Stimulated activated CD8-positive, alpha-beta memory T cell treated with anti-CD3 and anti-CD28 coated beads, Interleukin-12 subunit alpha, Interleukin-12 subunit beta, amount 100 ng/mL, for 4 hours (primary cell): ENCODE measurements around the gene FADS3.

Source experiments
- DNase-seq: peaks from one replicate; pipeline ENCODE4 v3.0.0-alpha.2; 2020; ENCODE audit warnings: low read depth

FADS3 gene

GRCh38 chr11:61913699-61914395 lies 22.5 kb upstream of the FADS3 start:
- DNase-seq, result no peak

DNA sequence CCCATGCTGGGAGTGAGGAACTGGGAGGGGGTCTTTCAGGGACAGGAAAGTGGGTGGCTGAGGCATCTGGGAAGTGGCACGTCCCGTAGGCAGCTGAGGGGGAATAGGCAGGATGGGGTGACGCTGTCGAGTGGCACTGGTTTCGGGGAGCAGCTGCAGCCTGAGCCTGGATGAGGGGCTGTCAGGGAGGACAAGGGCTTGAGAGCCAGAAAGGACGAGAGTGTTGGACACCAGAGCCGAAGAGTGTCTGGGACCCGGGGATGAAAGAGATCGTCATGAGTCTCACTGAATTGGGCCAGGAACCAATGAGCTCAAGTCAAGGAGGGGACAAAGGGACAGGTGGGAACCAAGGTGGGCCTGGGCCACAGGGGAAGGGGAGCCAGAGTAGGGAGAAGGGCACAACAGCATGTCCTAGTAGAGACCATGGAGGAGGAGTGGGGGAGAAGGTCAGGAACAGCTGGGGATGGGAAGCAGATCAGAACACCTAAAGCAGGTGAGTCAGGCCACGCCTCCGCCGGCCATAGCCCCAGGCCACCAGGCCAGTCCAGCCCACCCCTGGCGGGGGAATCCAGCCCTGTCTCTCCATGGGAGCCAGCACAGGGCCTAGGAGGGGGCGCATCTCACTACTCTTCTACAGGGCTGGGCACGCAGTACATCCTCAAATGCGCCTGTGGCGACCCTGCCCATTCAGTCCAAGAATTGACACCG lies 21.8 kb upstream of the FADS3 start:
- no peak for DNase-seq

DNA sequence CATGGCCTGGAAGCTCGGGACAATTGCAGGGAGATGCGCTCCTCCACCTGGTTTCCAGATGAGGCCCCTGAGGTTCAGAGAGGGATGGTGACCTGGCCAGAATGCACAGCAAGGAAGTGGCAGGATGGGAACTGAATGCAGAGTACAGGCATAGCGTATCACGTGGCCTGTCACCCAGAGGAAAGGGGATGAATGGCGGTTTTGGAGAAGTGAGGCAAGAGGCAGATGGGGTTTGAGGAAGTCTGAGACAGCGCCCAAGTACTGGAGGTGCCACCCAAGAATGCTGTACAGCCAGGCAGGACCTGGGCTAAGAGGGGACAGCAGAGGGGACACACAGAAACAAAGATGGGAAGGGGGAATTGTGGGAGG lies 21.2 kb upstream of the FADS3 start:
- DNase-seq, result no peak

DNA sequence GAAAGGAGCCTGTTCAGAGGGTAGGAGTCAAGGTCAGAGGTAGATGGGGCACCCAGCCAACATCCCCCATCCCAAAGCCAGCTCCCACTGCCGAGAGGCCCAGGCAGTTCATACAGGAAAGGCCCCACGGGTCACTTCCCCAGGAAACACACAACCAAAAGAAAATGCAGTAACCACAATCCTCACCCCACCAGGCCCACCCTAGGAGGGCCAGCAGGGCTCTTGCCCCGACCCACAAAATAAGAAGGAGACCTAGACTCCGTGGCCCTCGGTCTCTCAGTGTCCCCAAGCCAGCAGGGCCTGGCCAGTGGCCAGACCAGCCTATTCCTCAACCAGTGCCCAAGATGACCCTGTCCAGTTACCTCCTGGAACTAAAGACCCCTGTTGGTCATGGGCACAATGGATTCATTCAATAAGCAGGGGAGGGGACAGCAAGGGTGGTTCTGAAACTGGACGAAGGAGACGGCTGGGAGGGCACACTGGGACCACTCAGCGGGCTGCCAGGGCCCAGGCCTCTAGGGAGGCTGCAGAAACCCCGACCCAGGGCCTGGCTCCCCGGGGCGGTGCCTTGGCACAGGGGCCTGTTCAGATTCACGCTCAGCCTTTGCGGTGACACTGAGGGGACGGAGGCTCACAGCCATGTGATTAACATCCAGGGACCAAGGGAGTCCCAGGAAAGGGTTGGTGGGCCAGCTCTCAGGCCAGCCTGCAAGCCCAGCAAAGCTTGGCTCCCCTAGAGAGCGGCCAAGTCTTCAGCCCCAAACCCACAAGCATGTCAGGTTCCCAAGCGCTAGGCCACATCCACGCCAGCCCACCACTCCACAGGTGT lies 20.6 kb upstream of the FADS3 start:
- no peak for DNase-seq

DNA sequence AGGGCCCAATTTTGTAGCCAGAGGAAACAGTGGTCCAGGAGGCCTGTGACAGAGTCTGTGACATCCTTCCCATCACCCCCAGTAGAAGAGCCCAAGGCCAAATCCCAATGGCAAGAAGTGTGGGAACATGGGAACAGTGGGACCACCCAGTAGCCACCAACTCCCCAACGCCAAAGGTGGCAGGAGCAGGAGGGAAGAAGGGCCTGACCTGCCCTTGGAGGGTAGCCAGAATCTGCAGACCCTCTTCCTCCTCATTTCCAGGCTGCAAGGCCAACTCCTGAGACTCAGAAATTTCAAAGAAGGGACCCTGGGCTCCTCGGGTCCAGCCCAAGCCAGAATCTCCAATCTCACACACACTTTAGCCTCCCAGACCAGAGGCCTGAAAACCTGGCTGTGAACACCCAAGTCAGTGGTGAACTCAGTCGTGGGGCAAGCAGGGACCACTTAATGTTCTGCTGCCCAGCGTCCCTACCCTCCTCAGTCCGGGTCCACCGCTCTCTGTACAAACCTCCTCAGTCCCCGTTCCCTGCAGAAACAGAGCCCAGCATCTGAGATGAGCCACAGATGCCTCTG lies 19.9 kb upstream of the FADS3 start:
- DNase-seq, result no peak

DNA sequence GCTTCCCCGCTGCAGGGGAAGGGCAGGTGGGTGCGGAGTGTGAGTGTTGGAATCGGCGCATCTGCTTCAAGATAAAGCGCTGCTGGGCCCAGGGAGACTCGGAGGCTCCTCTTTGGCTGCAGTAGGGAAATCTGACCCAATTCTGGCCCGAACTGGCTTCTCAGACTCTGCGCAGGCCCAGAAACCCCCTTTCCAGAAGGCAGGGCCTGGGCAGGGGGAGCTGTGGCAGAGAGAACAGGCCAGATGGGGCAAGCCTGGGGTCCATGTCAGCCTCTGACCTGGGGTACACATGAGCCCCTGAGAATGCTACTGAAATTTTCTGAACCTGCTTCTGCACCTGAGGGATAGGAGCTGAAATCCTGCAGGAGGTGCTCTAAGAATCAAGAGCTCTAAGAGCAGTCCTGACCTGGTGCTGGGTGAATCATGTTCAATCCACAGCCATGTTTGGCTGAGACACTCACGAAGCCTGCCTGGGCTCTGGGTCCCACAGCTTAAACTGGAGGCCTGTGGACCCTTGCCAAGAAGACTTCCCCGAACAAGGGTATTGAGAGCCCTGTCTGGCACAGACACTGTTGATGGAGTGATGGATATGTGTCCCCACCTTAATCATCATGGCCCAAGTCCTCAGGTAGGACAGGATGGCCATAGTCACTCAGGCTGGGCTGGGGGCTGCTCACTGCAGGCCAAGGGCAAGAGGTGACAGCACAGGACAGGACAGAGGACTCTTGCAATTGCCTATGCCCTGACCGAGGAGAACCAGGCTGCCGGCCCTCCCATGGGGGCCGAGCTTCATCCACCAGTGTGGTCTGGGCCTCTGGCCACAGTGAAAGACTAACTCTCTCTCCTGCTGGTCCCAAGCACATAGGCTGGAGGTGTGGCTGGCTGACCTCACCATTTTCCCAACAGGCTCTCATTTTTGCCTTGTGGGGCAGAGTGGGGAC lies 19.1 kb upstream of the FADS3 start:
- no peak for DNase-seq

- no peak for DNase-seq
Observed at GRCh38 chr11:61908730-61909316, 17.5 kb upstream of the FADS3 start.

DNA sequence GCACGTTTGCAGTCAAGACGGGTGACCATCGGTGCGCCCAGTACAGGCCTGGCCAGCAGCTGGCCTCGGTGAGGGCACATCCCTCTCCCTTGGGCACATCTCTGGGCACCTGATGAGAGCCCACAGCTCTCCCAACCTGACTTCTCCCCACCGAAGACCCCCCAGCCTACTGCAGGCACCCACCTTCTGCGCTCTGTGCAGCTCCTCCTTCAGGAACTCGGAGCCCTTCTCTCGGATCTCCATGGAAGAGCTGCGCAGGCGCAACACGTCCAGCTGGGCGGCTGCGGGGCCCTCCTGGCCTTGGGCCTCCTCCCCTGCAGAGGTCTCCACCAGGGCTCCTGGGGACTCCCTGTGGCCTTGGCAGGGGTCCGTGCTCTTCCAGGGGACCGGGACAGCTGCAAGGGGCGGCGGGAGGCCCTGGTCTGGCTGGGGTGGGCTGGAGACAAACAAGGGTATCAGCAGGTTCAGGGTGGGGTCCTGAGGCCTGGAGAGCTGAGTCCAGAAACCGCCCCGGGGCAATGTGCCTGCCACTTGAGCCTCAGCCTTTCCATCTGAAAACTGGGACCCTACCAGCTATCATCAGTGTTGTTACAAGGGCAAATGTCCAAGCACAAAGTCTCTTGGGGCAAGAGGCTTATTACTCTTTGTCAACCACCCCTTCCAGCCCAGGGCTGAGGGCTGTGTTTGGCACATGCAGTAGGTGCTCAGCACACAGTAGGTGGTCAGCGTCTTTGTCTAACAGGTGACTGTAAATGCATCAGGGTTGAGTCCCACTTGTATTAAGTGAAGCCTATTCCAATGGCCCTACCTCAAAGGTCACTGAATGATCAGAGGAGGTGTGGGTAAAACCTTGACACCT lies 16.8 kb upstream of the FADS3 start:
- no peak for DNase-seq

DNA sequence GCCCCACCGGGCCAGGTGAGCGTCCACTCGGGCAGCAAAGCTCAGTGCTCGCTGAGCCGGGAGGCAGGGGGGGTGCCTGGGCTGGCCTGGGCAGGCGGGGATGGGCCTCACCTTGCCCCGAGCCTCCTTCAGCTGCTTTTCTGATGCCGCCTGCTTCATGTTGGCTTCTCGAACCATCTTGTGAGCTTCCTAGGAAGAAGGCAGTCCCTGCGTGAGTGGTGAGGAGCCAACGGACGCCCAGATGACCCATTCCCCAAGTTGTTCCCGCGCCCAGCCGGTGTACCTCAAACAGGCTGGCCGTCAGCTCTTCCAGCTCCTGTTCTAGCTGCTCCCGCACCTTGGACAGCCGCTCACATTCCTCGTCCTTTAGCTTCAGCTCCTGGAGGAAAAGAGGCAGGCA lies 15.9 kb upstream of the FADS3 start:
- DNase-seq, result no peak

DNA sequence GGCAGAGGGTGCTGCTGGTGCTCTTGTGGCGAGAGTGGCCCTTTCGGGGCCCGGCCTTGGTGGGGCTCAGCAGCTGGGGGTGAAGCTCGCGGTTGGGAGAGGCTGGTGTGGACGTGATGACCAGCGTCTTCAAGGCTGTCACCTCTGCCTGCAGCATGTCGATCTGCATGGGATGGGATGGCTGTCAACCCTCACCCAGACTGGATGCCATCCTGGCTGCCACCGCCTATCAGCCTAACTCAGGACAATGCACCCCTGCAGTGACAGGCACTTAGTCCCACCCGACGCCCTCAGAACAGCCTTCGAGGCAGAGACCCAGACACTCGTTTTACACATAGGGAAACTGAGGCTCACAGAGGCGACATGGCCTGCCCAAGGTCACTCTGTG lies 15.2 kb upstream of the FADS3 start:
- DNase-seq, result no peak

DNA sequence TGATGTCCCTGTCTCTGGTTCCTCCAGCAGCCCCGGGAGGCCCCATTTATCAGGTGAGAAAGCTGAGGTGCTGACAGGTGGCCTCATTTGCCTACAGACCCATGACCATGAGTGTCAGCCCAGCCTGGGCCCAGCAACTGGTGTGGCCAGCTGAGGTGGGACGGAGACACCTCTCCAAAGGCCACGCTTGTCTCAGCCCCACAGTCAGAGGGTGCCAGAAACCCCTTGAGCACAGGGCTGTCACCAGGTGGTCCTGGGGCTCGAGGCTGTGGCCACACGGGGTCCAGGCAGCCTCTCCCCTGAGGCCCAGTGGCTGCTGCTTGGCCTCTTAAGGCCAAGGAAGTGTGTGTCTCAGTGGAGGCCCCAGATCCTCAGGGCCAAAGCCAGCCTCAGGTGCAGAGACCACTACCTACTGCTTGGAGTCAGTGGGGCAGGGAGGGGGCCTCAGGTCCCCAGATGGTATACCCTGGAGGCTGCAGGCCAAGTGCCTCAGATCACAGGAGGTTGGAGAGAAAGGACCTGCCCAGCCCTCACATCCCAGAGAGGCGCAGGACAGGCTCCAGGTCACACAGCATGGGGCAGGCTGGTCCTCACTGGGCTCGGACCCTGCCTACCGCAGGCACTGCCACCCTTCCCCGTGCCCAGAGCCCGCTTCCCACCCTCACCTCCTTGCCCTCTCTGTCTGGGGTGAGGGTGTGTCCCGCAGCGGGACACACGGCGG lies 14.6 kb upstream of the FADS3 start:
- DNase-seq, result no peak

GRCh38 chr11:61905067-61905696 lies 13.8 kb upstream of the FADS3 start:
- DNase-seq, result no peak

DNA sequence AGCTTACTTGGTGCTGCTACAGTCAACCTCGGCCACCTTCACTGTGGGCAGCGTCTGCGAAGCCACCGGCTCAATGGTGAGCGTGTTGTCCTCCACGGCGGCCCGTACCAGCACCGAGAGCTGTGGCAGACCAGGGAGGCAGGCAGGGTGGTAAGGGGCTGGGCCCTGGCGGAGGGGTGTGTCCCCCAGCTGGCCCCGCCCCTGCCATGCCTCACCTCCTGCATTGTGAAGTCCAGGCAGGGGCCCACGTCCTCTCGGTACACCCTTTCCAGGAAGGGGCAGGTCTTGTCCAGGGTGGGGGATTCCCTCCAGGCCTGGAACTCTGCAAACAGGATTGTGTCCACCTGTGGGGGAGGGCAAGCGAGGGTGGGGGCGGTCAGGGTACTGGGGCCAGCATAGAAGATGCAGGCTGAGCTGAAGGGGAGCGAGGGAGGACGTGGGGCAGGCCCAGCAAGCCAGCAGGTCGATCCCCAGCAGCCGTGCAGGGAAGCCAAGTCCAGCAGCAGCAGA lies 13.2 kb upstream of the FADS3 start:
- no peak for DNase-seq

DNA sequence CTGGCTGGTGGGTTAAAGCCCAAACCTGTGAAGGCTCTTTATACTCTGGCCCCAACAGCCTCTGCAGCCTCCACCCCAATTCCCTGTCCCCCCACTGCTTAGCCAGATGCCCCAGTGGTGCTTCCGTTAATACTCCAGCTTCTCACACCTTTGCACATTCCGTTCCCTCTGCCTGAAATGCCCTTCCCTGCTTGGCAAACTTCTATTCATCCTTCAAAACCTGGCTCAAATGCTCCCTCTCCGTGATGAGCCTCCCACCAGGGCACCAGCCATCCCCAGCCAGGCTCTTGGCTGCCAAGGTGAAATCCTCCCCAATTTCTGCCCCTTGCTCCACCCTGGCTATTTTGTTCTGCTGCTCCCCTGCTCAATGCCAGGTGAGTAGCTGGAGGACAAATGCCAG lies 12.5 kb upstream of the FADS3 start:
- DNase-seq, result no peak

DNA sequence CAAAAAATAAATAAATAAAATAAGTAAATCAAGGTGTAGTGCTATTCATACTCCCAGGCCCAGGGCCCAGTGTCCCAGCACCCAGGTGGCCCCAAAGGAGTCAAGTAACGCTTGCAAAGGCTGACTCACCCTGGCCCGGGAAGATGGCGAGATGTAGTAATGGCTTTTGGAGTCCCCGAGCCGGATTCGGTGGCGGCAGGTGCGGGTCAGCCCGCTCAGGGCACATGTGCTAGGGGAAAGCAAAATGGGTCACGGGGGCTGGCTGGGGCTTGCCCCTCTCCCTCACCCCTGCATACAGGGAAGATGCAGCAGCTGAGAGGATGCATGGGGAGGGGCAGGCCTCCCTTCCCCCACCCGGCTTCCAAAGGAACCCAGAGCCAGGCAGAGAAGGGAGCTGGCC lies 11.0 kb upstream of the FADS3 start:
- no peak for DNase-seq

GRCh38 chr11:61901397-61901796 lies 10.1 kb upstream of the FADS3 start:
- DNase-seq, result no peak

GRCh38 chr11:61900251-61900650 lies 8.9 kb upstream of the FADS3 start:
- DNase-seq, result no peak

- DNase-seq, result peak; percentile 80
Observed at GRCh38 chr11:61899146-61899841, 7.9 kb upstream of the FADS3 start.
